PC-3 (cell line): ENCODE results near the gene SLC38A9.

Experiments used
- CTCF ChIP-seq: fragments of 300-600 bp; sonication (generic); conservative IDR thresholded peaks from 2 replicates; pipeline ENCODE4 v1.5.1; 2017; ENCODE audit warnings: antibody characterized with exemption, low read depth, mild to moderate bottlenecking, low read length
- EZH2phosphoT487 ChIP-seq: fragments of 300-600 bp; sonication (generic); IDR thresholded peaks from 2 replicates; pipeline ENCODE4 v1.6.1; 2018; ENCODE audit warnings: mild to moderate bottlenecking, antibody characterized with exemption, low read length, borderline replicate concordance

GRCh38 chr5:55622460-55622859, 89.7 kb downstream of the SLC38A9 start:
- TF ChIP-seq EZH2phosphoT487, result no peak
- TF ChIP-seq CTCF, result no peak
